GM12874 (cell line): ENCODE measurements around the gene FLOT1.

Experiments
- TF ChIP-seq, protein P1 (sequence below): IDR thresholded peaks from 2 replicates; pipeline ENCODE4 v1.5.1; 2011; ENCODE audit warnings: low read depth, mild to moderate bottlenecking, control low read depth, low read length, moderate library complexity; ENCODE audit not compliant: insufficient read depth

FLOT1 gene

DNA sequence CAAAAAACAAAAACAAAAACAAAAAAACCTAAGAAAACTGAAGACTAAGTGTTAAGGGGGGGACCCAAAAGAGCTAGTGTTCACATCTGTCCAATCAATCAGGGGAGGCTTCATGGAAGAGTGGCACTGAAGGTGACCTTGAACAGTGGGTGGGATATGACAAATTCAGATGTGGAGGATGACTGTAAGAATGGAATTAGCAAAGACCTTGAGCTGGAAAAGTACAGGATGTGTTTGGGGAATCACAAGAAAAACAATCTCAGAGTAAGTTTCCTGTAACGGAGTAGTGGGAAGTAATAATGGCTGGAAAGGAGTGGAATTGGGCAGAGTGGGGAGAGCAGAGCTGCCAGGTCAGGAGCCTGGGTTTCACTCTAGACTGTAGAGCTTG lies 4.8 kb upstream of the FLOT1 start:
- TF ChIP-seq, protein P1, sequence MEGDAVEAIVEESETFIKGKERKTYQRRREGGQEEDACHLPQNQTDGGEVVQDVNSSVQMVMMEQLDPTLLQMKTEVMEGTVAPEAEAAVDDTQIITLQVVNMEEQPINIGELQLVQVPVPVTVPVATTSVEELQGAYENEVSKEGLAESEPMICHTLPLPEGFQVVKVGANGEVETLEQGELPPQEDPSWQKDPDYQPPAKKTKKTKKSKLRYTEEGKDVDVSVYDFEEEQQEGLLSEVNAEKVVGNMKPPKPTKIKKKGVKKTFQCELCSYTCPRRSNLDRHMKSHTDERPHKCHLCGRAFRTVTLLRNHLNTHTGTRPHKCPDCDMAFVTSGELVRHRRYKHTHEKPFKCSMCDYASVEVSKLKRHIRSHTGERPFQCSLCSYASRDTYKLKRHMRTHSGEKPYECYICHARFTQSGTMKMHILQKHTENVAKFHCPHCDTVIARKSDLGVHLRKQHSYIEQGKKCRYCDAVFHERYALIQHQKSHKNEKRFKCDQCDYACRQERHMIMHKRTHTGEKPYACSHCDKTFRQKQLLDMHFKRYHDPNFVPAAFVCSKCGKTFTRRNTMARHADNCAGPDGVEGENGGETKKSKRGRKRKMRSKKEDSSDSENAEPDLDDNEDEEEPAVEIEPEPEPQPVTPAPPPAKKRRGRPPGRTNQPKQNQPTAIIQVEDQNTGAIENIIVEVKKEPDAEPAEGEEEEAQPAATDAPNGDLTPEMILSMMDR: no peak

DNA sequence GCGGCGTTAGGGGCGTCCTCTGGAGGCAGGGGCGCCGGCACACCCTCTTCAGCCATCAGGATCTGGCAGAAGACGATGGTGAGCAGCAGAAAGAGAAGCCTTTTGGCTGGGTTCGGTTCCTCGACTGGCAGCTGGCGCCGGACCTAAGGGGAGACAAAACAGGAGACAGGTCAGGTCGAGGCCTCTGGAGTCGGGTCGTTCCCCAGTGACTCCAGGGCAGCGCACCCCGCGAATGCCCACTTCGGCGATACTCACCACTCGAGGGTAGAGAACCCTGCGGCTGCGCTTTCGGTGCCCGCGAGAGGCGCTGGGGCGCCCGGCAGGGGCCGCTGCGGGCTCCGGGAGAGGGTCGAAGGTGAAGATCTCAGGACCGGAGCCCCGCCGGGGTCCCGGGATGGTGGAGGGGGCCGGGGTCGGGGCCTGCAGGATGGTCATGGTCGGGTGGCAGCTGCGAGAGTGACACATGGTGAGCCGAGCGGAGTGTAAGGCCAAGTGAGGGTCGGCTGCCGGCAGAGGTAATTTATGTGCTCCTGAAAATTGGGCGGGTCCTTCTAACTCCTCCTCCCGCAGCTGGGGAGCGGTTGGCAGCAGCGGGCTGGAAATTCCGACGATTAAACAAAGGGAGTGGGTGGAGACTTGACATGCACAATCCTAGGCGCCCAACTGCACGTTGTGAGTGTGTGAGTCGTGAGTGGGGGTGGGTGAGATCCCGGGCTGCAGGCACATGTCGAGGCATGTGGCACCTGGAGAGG lies 1.7 kb upstream of the FLOT1 start, which contains the start of gene IER3:
TSS of gene IER3 (minus strand) at position 494 of the 752 bp plus-strand sequence. CDS start at position 465, 29 bp downstream.
- TF ChIP-seq, protein P1: peak; percentile 76

DNA sequence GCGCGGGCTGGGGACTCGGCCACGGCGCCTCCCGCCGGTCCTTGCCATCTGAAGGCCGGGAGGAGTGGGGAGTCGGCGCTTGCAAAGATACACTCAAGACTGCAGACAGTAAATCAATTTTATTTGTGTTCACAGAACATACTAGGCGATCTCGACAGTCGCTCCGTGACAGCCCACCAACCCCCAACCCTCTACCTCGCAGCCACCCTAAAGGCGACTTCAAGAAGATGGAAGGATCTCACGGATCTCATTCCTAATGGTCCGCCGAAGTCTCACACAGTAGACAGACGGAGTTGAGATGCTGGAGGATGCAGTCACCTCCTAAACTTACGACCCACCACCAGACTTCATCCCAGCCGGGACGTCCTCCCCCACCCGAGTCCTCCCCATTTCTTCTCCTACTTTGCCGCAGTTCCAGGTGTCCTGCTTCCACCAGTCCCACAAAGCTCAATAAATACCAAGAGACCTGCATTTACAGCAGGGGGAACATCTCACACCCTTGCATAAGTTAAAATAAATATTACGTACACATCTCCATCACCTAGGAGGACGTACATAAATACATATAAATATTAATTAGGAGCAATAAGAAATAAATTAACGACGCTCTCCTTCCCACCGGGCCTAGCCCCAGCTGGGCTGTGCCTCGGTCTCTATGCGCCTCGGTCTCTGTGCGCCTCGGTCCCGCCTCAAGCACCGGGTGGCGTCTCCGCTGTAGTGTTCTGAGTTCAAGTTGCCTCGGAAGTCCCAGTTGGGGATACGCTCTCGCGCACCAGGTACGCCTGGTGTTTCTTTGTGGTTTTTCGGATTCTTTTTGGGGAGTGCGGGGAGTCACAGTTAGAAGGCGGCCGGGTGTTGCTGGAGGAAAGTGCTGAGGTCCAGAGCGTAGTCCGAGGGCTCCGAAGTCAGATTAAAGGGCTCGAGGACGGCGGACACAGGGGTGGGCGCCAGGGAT lies 889 bp upstream of the FLOT1 start:
- TF ChIP-seq, protein P1: no peak

DNA sequence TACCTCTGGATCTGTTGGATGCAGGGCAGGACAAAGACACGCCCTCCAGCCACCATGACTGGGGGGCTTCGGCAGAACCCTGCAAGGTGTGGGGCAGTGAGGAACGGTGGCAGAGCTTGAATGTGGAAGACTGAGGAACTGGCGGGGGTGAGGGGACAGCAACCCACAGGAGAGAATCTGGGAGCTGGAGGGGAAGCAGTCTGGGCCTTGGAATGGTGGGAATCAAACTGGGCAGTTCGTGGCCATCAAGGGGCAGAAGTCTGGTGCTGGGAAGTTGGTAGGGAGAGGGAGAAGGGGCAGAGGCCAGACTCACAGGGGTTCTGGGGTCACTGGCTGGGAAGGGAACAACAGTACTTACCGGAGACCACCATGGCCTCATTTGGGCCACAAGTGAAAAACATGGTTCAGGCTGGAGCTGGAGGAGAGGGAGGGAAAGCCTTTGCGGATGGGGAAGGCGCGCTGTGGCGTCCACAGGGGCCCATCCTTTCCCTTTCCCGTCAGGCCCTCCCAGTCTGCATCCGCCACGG lies 635 bp downstream of the FLOT1 start:
- TF ChIP-seq, protein P1: no peak

DNA sequence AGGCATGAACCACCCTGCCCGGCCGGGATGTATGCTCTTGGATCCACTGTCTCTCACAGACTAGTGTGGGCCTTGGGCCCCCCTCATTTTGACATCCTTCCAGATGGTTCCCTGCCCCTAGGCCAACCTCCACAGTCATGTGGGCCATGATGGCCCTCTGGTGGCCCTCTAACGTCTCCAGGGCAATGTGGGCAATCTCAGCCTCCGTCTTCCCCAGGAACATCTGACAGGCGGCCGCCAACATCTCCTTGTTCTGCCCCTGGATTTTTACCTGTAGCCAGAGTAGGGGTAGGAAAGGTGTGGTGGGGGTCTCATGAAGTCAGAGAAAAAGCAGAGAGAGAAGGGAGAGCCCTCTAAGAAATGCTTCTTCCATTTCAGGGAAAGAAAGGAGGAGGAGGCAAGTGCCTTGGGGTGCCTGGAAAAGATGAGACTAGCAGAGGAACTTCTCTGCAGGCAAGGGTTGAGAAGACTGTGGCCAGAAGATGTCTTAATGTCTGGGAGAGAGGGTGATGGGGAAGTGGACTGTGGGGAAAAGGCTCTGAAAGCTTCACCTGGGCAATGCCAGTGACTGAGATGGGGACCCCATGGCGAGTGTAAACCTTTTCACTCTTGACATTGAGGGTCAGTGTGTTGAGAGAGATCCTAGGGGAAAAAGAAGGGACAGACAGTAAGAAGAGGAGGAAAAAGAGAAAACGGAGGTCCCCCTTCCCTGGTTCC lies 1.3 kb downstream of the FLOT1 start:
- TF ChIP-seq, protein P1: no peak

DNA sequence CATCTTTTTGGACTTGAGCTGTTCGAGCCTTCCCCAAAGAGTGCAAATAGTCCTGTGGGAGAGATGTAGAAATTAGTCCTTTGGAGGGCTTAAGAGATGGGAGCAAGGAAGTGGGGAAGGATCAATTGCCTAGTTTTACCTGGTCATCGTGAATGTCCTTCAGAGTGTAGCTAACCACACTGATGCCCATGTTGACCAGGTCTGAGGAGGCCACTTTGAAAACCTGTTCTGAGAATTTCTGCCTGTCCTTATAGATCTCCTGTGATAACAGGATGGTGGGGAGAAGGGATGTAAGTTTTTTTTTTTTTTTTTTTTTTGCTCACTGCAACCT lies 2.0 kb downstream of the FLOT1 start:
- TF ChIP-seq, protein P1: no peak
